Activated T-cell treated with anti-CD3 and anti-CD28 coated beads, Interleukin-2, amount 50 U/mL, for 4 hours (primary cell): ENCODE results near the gene HMCN1. TPM values are rescaled to one million over a fixed set of nuclear protein-coding genes. Genes with fewer than 3 reads are reported as not detected.

ENCODE experiments used
- ATAC-seq, 2 donors: fragments of 200-7000 bp; cut with Tn5 transposase; one replicate each; pipeline ENCODE4 v1.10.0; 2021
- DNase-seq: peaks from one replicate; pipeline ENCODE4 v3.0.0-alpha.2; 2020
- H3K27me3 Mint-ChIP-seq: one replicate; pipeline ENCODE4 v1.8.0; 2021; ENCODE audit warnings: low read depth, mixed read lengths
- H3K36me3 Mint-ChIP-seq: one replicate; pipeline ENCODE4 v1.8.0; 2022; ENCODE audit warnings: mixed read lengths; ENCODE audit not compliant: insufficient read depth
- H3K4me1 Mint-ChIP-seq: one replicate; pipeline ENCODE4 v1.8.0; 2021; ENCODE audit warnings: low read depth, mixed read lengths
- H3K4me3 Mint-ChIP-seq: one replicate; pipeline ENCODE4 v1.8.0; 2021; ENCODE audit warnings: mild to moderate bottlenecking, moderate library complexity, mixed read lengths
- H3K9me3 Mint-ChIP-seq: one replicate; pipeline ENCODE4 v1.8.0; 2021; ENCODE audit warnings: mixed read lengths
- total RNA-seq, 3 donors: library from RNA; stranded (reverse); gene quantifications; one replicate each; pipeline ENCODE4 v1.2.1, GENCODE V29; 2021

HMCN1 gene
- total RNA-seq, 3 donors from 2014 or later: under 0.01 to 0.03 (median 0.03) TPM

DNA sequence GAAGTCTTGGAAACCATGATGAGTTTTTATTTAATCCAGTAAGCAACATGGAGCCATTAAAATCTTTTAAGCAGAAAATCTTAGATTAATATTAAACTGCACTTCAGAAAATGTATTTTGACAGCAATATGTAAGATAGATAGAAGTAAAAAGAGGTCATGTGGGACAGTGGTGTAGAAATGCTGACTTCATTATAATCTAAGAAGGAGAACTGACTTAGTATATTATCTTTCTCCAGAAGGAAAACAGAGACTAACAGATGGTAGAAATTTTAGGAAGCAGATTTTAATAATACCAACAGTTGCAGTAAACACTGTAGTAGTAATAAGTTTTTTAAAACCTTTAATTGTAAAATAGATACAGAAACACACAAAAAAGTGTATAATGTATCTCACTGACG, 367.9 kb downstream of the HMCN1 start:
- H3K36me3 Mint-ChIP-seq: no peaks in the 10 kb centered on the region
- H3K4me1 Mint-ChIP-seq: no peaks in the 10 kb centered on the region
- ATAC-seq (no peak), DNase-seq (no peak)
- H3K27me3 Mint-ChIP-seq: no peaks in the 10 kb centered on the region
- no peak overlapping the region for H3K4me3 Mint-ChIP-seq
- no peaks in the 10 kb centered on the region for H3K9me3 Mint-ChIP-seq

GRCh38 chr1:186102547-186103148, 368.5 kb downstream of the HMCN1 start:
- H3K27me3 Mint-ChIP-seq: no peaks in the 10 kb centered on the region
- H3K9me3 Mint-ChIP-seq: no peaks in the 10 kb centered on the region
- ATAC-seq (no peak), DNase-seq (no peak)
- H3K4me3 Mint-ChIP-seq: no peak overlapping the region
- no peaks in the 10 kb centered on the region for H3K36me3 Mint-ChIP-seq
- no peaks in the 10 kb centered on the region for H3K4me1 Mint-ChIP-seq

DNA sequence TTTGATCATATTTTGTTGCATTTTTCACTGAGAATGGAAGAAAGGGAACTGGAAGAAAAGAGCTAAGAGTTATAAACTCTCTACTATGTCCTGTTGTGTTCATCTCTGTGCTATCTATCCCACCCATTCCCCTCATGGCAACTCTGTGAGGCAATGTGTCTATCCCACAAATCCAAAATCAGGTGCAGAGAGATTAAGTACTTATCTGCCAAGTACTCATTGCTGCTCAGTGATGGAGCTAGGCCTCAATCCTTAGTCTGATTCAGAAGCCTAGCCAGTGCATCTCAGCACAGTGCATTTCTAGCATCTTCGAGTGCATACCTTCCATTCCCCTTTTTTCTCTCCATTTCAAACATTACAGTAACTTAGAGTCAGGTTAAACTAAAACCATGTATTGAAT, 370.3 kb downstream of the HMCN1 start:
- Mint-ChIP-seq H3K4me3 (no peak overlapping the region), H3K9me3 (no peaks in the 10 kb centered on the region), H3K27me3 (no peaks in the 10 kb centered on the region), H3K36me3 (no peaks in the 10 kb centered on the region), H3K4me1 (no peaks in the 10 kb centered on the region)
- DNase-seq: no peak
- ATAC-seq: no peak

- ATAC-seq: no peak
- Mint-ChIP-seq H3K4me3 (no peak overlapping the region), H3K36me3 (no peaks in the 10 kb centered on the region), H3K4me1 (no peaks in the 10 kb centered on the region), H3K9me3 (no peaks in the 10 kb centered on the region), H3K27me3 (peaks cover 2% of the 10 kb centered on the region)
- DNase-seq: no peak
These were observed 378.1 kb downstream of the HMCN1 start for GRCh38 chr1:186112280-186112679.

GRCh38 chr1:186113461-186113860, 379.3 kb downstream of the HMCN1 start:
- ATAC-seq: no peak

GRCh38 chr1:186118724-186119123, 384.5 kb downstream of the HMCN1 start:
- H3K36me3 Mint-ChIP-seq: no peaks in the 10 kb centered on the region
- no peaks in the 10 kb centered on the region for H3K27me3 Mint-ChIP-seq
- no peak for ATAC-seq
- no peaks in the 10 kb centered on the region for H3K4me1 Mint-ChIP-seq
- no peak overlapping the region for H3K4me3 Mint-ChIP-seq
- H3K9me3 Mint-ChIP-seq: no peaks in the 10 kb centered on the region
- DNase-seq: no peak

More at GRCh38 chr1:186113461-186113860, 379.3 kb downstream of the HMCN1 start:
- no peak for DNase-seq
- H3K4me3 Mint-ChIP-seq: no peak overlapping the region
- no peaks in the 10 kb centered on the region for H3K36me3 Mint-ChIP-seq
- no peaks in the 10 kb centered on the region for H3K4me1 Mint-ChIP-seq
- H3K27me3 Mint-ChIP-seq: peaks cover 2% of the 10 kb centered on the region
- no peaks in the 10 kb centered on the region for H3K9me3 Mint-ChIP-seq

DNA sequence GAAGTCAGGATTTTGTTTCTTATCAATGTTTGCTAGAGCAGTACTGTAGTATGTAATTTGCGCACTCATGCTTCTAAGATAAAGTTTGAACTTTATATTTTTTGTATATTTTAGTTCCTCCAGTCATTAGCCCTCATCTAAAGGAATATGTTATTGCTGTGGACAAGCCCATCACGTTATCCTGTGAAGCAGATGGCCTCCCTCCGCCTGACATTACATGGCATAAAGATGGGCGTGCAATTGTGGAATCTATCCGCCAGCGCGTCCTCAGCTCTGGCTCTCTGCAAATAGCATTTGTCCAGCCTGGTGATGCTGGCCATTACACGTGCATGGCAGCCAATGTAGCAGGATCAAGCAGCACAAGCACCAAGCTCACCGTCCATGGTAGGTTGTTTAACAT, 388.6 kb downstream of the HMCN1 start:
- DNase-seq (no peak), ATAC-seq (no peak)
- H3K4me3 Mint-ChIP-seq: no peak overlapping the region
- no peaks in the 10 kb centered on the region for H3K9me3 Mint-ChIP-seq
- no peaks in the 10 kb centered on the region for H3K4me1 Mint-ChIP-seq
- no peaks in the 10 kb centered on the region for H3K36me3 Mint-ChIP-seq
- H3K27me3 Mint-ChIP-seq: no peaks in the 10 kb centered on the region

- ATAC-seq (no peak), DNase-seq (no peak)
- Mint-ChIP-seq H3K36me3 (no peaks in the 10 kb centered on the region), H3K4me1 (no peaks in the 10 kb centered on the region), H3K4me3 (no peak overlapping the region), H3K9me3 (no peaks in the 10 kb centered on the region), H3K27me3 (no peaks in the 10 kb centered on the region)
These were observed 390.8 kb downstream of the HMCN1 start for GRCh38 chr1:186125035-186125434.

GRCh38 chr1:186125511-186125910, 391.3 kb downstream of the HMCN1 start:
- H3K4me1 Mint-ChIP-seq: no peaks in the 10 kb centered on the region
- no peak for ATAC-seq
- no peak for DNase-seq
- H3K9me3 Mint-ChIP-seq: no peaks in the 10 kb centered on the region
- H3K36me3 Mint-ChIP-seq: no peaks in the 10 kb centered on the region
- H3K27me3 Mint-ChIP-seq: no peaks in the 10 kb centered on the region
- H3K4me3 Mint-ChIP-seq: no peak overlapping the region

- no peaks in the 10 kb centered on the region for H3K4me1 Mint-ChIP-seq
- DNase-seq (no peak), ATAC-seq (no peak)
- no peak overlapping the region for H3K4me3 Mint-ChIP-seq
- H3K9me3 Mint-ChIP-seq: no peaks in the 10 kb centered on the region
- no peaks in the 10 kb centered on the region for H3K27me3 Mint-ChIP-seq
- no peaks in the 10 kb centered on the region for H3K36me3 Mint-ChIP-seq
These were observed 395.6 kb downstream of the HMCN1 start for GRCh38 chr1:186129758-186130157.

DNA sequence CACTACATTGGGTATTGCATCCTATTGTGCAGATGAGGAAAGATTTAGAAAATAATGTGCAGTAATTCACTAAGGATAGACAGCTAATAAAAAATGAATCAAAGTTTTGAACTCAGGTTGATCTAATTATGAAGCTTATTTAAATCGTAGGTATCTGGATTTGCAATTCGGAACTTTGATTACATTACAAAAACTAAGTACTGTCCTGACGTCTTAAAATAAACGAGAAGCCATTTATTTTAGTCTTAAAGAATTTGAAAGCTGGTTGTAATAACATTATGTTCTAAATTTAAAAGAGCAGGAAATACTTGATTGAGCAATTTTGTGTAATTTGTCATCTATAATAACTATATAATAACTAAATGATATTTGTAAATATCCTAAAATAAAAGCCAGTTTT, 404.9 kb downstream of the HMCN1 start:
- Mint-ChIP-seq H3K36me3 (no peaks in the 10 kb centered on the region), H3K4me3 (no peak overlapping the region), H3K9me3 (no peaks in the 10 kb centered on the region), H3K27me3 (no peaks in the 10 kb centered on the region), H3K4me1 (no peaks in the 10 kb centered on the region)
- DNase-seq (no peak), ATAC-seq (no peak)

DNA sequence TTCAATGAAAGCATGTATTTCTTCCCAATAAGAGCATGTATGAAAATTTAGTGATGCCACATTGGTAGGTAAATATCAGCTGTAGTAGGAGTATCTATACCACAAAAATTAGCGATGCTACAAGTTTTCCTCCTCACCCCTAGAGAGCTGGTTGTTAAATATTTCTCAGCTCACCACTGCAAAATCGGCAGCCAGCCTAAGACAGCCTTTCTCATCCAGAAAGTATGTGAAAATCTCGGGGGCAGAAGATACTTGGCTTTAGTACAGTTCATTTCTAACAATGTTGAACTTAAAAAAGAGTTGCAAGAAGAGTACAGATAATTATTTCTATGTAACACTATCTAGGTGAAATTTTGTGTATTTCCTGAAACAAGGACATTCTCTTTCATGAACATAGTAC, 405.5 kb downstream of the HMCN1 start:
- no peak for DNase-seq
- ATAC-seq: no peak
- H3K9me3 Mint-ChIP-seq: no peaks in the 10 kb centered on the region
- H3K4me3 Mint-ChIP-seq: no peak overlapping the region
- no peaks in the 10 kb centered on the region for H3K36me3 Mint-ChIP-seq
- H3K4me1 Mint-ChIP-seq: no peaks in the 10 kb centered on the region
- H3K27me3 Mint-ChIP-seq: no peaks in the 10 kb centered on the region

GRCh38 chr1:186142159-186142558, 408.0 kb downstream of the HMCN1 start:
- DNase-seq (no peak), ATAC-seq (no peak)
- no peaks in the 10 kb centered on the region for H3K9me3 Mint-ChIP-seq
- no peaks in the 10 kb centered on the region for H3K36me3 Mint-ChIP-seq
- no peaks in the 10 kb centered on the region for H3K4me1 Mint-ChIP-seq
- no peaks in the 10 kb centered on the region for H3K27me3 Mint-ChIP-seq
- no peak overlapping the region for H3K4me3 Mint-ChIP-seq

DNA sequence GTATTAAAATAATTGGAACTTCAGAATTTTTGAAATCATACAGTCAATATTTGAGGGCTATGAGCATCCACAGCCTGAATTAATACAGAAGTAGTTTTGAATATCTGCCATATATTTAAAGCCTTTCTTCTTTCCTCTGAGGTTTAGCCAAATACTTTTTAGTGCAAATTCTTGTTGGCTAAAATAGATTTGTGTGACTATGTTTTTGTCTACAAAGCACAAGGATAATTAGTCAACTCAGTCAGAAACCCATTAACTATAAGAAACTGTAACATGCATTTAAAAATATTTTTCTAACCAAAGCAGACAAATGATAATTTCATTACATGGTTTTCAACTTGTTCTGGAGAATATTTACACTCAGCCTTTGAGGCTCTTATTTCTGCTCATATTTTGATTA, 408.7 kb downstream of the HMCN1 start:
- H3K4me1 Mint-ChIP-seq: no peaks in the 10 kb centered on the region
- H3K36me3 Mint-ChIP-seq: no peaks in the 10 kb centered on the region
- no peaks in the 10 kb centered on the region for H3K9me3 Mint-ChIP-seq
- H3K4me3 Mint-ChIP-seq: no peak overlapping the region
- H3K27me3 Mint-ChIP-seq: no peaks in the 10 kb centered on the region
- no peak for DNase-seq
- ATAC-seq: no peak

GRCh38 chr1:186143481-186143880, 409.3 kb downstream of the HMCN1 start:
- Mint-ChIP-seq H3K9me3 (no peaks in the 10 kb centered on the region), H3K4me3 (no peak overlapping the region), H3K27me3 (no peaks in the 10 kb centered on the region), H3K36me3 (no peaks in the 10 kb centered on the region), H3K4me1 (no peaks in the 10 kb centered on the region)
- ATAC-seq (no peak), DNase-seq (no peak)

GRCh38 chr1:186144505-186144904, 410.3 kb downstream of the HMCN1 start:
- no peak for ATAC-seq
- no peak overlapping the region for H3K4me3 Mint-ChIP-seq

More at GRCh38 chr1:186144505-186144904, 410.3 kb downstream of the HMCN1 start:
- Mint-ChIP-seq H3K36me3 (no peaks in the 10 kb centered on the region), H3K4me1 (no peaks in the 10 kb centered on the region), H3K27me3 (no peaks in the 10 kb centered on the region), H3K9me3 (no peaks in the 10 kb centered on the region)
- DNase-seq: no peak
